GM21576 (cell line): Measurements from ENCODE around the gene FANCC.

Experiments used
- ATAC-seq: cut with Tn5 transposase; IDR thresholded peaks from one replicate; pipeline ENCODE4 v1.9.1; 2021; ENCODE audit warnings: mild to moderate bottlenecking, moderate library complexity; ENCODE audit not compliant: unreplicated experiment

The FANCC gene

DNA sequence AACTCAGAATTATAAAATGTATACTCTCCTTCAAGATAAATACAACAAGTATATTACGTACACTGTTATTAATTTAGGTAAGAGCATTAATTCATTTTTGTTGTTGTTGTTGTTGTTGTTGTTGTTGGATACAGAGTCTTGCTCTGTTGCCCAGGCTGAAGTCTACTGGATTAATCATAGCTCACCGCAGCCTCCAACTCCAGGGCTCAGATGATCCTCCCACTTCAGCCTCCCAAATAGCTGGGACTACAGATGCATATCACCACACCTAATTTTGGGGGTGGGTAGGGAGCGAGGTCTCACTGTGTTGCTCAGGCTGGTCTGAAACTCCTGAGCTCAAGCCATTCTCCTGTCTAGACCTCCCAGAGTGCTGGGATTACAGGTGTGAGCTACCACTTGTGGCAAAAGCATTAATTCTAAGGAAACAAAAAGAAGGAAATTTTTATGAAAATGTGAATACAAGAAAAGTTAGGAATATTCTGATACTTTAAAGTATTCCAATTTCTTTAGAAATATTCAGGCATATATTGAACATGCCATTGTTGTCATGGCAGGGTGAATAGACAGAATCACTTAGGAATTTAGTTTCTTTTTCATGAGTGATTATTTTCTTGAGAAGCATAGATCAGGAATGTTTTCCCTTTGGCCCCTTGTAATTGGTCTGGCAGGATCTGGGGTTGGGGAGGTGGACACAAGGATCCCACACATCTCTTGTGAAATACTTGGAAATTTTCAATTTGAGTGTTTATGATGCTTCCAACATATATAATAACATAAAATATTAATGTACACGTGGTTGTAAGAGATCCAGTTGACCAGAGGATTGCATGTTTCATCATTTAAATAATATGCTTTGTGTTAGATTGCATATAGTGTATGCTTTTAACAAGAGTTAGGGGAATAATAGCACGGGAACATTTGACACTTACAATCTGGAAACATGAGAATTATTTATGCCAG lies 263.6 kb downstream of the FANCC start:
- no peak for ATAC-seq

DNA sequence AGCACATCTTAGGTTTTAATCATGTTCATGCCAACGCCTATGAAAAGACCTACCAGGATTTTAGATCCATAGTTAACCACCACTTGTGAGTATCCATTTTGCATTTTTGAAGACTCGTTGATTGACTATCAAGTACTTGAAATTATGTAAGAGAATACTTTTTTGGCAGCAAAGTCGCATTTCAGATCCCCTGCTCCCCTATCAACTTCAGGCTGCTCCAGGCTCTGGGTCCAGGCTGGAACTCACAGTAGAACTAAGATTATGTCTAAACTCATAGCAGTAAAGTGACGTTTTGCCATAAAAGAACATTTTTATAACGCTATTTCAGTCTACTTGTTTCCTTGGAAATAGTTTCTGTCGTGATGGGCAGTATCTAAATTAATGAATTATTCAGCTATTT lies 267.7 kb downstream of the FANCC start:
- ATAC-seq: no peak
